GM12891 (cell line): ENCODE results near the gene CERCAM.

ENCODE experiments used
- POLR2A ChIP-seq: IDR thresholded peaks from 2 replicates; pipeline ENCODE4 v1.6.1; 2011; ENCODE audit warnings: low read depth, low read length, control low read depth
- POLR2AphosphoS5 ChIP-seq: IDR thresholded peaks from 2 replicates; pipeline ENCODE4 v1.6.1; 2011; ENCODE audit warnings: low read depth, low read length, control low read depth
- SPI1 ChIP-seq: IDR thresholded peaks from 2 replicates; pipeline ENCODE4 v1.6.1; 2011; ENCODE audit warnings: low read depth, low read length, control low read depth
- TAF1 ChIP-seq: IDR thresholded peaks from 2 replicates; pipeline ENCODE4 v1.6.1; 2011; ENCODE audit warnings: low read depth, low read length, control low read depth

GRCh38 chr9:128383007-128383753, 37.5 kb upstream of the CERCAM start:
- TF ChIP-seq POLR2AphosphoS5: no peak
- TF ChIP-seq POLR2A: no peak
- no peak for TF ChIP-seq TAF1
- TF ChIP-seq SPI1: no peak
